Measurements from ENCODE around the gene TRIM17. TPM values are rescaled to one million over a fixed set of nuclear protein-coding genes. Genes with fewer than 3 reads are reported as not detected.

TRIM17 gene
- total RNA-seq, 2 donors from 2014 or later = 2.0 to 9.9 TPM

DNA sequence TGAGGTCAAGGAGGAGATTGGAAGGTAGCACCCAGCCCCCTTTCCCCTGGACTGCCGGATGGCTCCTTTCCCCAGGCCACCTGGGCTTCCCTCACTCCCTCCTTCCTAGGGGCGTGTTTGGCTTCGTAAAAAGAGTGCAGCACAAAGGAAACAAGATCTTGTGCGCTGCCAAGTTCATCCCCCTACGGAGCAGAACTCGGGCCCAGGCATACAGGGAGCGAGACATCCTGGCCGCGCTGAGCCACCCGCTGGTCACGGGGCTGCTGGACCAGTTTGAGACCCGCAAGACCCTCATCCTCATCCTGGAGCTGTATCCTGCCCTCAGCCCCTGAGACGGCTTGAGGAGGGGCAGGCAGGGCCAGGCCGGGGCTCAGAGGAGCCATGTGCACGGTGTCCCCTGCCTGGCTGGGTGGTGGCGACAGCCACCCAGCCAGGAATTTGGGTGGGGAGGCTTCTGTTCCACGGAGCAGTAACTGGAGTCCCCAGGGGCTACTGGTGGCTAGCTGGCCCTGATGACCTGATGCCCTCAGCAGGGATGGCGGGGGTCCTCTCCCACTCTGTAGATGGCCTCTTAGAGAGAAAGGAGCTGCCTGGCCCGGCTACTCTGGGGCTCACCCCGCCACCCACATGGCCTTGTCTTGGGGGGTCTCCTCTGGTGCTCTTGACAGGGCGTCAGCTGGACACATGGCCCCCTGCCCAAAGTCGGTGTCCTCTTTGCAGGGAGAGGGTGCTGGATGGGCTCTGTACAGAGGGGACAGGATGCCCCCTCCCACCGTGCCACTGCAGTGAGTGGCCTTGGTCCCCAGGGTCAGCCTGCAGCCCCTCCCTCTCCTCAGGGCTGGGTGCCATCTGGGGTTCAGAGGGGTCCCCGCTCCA lies 49.6 kb downstream of the TRIM17 start:
- Histone ChIP-seq H3K36me3 (no peaks in the 10 kb centered on the region), H3K4me3 (no peak overlapping the region), H3K4me1 (replicated peaks) (no peaks in the 10 kb centered on the region), H3K27me3 (replicated peaks; ENCODE audit: insufficient read depth) (peaks cover 3% of the 10 kb centered on the region), H3K27ac (no peak overlapping the region), H3K9me3 (no peaks in the 10 kb centered on the region)
- WGBS = 49% methylated on average over 20 of the region's 24 CpGs
- no peak for TF ChIP-seq POLR2AphosphoS5 (IDR thresholded peaks at IDR 0.05)
- TF ChIP-seq, protein P1, sequence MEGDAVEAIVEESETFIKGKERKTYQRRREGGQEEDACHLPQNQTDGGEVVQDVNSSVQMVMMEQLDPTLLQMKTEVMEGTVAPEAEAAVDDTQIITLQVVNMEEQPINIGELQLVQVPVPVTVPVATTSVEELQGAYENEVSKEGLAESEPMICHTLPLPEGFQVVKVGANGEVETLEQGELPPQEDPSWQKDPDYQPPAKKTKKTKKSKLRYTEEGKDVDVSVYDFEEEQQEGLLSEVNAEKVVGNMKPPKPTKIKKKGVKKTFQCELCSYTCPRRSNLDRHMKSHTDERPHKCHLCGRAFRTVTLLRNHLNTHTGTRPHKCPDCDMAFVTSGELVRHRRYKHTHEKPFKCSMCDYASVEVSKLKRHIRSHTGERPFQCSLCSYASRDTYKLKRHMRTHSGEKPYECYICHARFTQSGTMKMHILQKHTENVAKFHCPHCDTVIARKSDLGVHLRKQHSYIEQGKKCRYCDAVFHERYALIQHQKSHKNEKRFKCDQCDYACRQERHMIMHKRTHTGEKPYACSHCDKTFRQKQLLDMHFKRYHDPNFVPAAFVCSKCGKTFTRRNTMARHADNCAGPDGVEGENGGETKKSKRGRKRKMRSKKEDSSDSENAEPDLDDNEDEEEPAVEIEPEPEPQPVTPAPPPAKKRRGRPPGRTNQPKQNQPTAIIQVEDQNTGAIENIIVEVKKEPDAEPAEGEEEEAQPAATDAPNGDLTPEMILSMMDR (IDR thresholded peaks at IDR 0.05) = no peak
- no peak for TF ChIP-seq POLR2A (IDR thresholded peaks at IDR 0.05)
- no peak for DNase-seq (ENCODE audit: low spot score)
- intact Hi-C loops (cut with DNase I) = no loop called here

DNA sequence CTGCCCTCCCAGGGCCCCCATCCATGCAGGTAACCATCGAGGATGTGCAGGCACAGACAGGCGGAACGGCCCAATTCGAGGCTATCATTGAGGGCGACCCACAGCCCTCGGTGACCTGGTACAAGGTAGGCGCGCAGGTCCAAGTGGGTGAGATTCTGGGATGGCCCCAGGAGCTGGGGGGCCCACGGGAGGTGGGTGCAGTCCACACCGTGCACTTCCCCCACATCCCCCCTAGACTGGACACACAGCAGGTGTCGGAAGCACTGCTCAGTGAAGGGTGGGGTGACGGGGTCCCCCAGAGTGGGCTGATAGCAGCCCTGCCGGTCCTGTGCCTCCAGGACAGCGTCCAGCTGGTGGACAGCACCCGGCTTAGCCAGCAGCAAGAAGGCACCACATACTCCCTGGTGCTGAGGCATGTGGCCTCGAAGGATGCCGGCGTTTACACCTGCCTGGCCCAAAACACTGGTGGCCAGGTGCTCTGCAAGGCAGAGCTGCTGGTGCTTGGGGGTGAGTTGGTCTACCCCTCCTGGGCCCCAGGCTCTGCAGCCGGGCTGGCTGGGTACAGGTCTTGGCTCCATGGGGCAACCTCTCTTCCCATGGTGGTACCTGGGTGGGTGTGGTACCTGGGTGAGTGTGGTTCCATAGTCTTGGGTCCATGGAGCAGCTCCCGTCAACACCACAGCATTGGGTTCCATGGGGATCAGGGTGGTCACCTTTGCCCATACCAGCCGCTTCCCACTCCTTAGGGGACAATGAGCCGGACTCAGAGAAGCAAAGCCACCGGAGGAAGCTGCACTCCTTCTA lies 50.4 kb downstream of the TRIM17 start:
- Histone ChIP-seq H3K4me1 (replicated peaks) (no peaks in the 10 kb centered on the region), H3K4me3 (no peak overlapping the region), H3K36me3 (no peaks in the 10 kb centered on the region), H3K9me3 (no peaks in the 10 kb centered on the region), H3K27me3 (replicated peaks; ENCODE audit: insufficient read depth) (peaks cover 3% of the 10 kb centered on the region), H3K27ac (no peak overlapping the region)
- no peak for DNase-seq (ENCODE audit: low spot score)
- intact Hi-C loops (cut with DNase I) = no loop called here
- 90% methylated on average over 23 of the region's 23 CpGs for WGBS
- TF ChIP-seq, protein P1 (IDR thresholded peaks at IDR 0.05) = no peak
- TF ChIP-seq POLR2AphosphoS5 (IDR thresholded peaks at IDR 0.05) = no peak
- TF ChIP-seq POLR2A (IDR thresholded peaks at IDR 0.05) = no peak

DNA sequence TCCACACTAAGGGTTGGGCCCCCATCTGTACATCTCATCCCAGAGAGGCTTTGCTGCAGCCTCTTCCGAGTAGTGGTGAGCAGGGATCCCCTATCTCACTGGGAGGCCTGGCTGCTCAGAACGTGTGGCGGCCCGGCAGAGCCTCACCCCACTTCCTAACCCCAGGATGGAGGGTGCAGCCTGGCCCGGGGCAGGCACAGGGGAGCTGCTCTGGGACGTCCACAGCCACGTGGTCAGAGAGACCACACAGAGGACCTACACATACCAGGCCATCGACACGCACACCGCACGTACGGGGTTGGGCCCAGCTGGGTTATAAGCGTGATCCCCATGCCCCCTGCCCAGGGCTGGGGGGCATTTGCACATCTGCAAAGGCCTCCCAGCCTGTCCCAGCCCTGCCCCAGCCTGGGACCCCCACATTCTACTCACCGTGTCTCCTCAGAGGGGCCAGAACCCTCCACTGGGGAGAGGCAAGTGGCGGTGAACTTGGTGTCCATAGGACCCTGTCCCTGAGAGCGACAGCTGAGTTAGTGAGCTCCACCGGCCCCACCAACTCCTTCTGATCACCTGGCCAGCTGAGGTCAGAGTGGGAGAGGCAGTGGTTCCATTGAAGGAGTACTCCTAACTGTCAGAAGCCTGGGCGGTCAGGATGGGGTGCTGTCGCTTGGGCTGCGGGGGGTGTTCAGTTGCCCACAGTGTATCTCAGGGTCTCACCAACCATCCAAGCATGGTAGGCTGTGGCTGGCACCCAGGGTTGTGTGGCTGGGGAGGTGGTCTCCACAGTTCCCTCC lies 51.2 kb downstream of the TRIM17 start:
- intact Hi-C loops (cut with DNase I) = no loop called here
- H3K27me3 ChIP-seq (replicated peaks; ENCODE audit: insufficient read depth) = peaks cover 3% of the 10 kb centered on the region
- no peaks in the 10 kb centered on the region for H3K4me1 ChIP-seq (replicated peaks)
- H3K36me3 ChIP-seq = no peaks in the 10 kb centered on the region
- TF ChIP-seq POLR2AphosphoS5 (IDR thresholded peaks at IDR 0.05) (no peak), POLR2A (IDR thresholded peaks at IDR 0.05) (no peak)
- TF ChIP-seq, protein P1 (IDR thresholded peaks at IDR 0.05) = no peak
- no peaks in the 10 kb centered on the region for H3K9me3 ChIP-seq
- H3K27ac ChIP-seq = no peak overlapping the region
- 85% methylated on average over 20 of the region's 20 CpGs for WGBS
- H3K4me3 ChIP-seq = no peak overlapping the region
- DNase-seq (ENCODE audit: low spot score) = no peak

DNA sequence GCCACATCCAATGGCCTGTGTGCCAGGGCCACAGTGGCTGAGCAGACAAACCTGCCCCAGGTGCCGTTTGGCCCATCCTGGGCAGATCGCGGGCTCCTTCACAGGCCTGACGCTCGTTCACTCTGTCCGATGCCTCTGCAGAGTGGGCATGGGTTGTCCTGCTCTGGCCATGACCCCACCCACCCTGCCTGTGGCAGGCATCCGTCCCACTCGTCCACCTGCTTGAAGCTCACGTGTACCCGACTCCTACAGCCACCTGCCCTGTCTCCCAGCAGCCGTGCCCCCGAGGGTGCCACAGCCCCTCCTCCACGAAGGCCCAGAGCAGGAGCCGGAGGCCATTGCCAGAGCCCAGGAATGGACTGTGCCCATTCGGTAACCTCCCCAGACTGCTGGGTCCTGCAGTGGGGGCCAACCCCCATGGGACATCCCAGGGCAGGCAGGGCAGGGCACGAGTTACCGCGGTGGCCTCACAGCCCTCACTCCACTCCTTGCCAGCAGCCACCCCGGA lies 51.9 kb downstream of the TRIM17 start:
- intact Hi-C loops (cut with DNase I) = no loop called here
- Histone ChIP-seq H3K36me3 (no peaks in the 10 kb centered on the region), H3K27ac (no peak overlapping the region), H3K9me3 (no peaks in the 10 kb centered on the region), H3K27me3 (replicated peaks; ENCODE audit: insufficient read depth) (peaks cover 3% of the 10 kb centered on the region), H3K4me1 (replicated peaks) (no peaks in the 10 kb centered on the region), H3K4me3 (no peak overlapping the region)
- 87% methylated on average over 17 of the region's 19 CpGs for WGBS
- TF ChIP-seq POLR2AphosphoS5 (IDR thresholded peaks at IDR 0.05) (no peak), POLR2A (IDR thresholded peaks at IDR 0.05) (no peak)
- TF ChIP-seq, protein P1 (IDR thresholded peaks at IDR 0.05) = no peak
- no peak for DNase-seq (ENCODE audit: low spot score)
